HEK293 (cell line): ENCODE results near the gene PTTG2.

Source experiments
- CTCF ChIA-PET: fragments of 350-600 bp; formaldehyde crosslinking; extraction: SDS; loops from one replicate; lab custom pipeline; 2021; ENCODE audit warnings: antibody characterized with exemption; lab: Yijun Ruan, JAX
- POLR2A ChIA-PET: fragments of 300-600 bp; formaldehyde crosslinking; extraction: SDS; loops from one replicate; lab custom pipeline; 2020; ENCODE audit warnings: antibody characterized with exemption, inconsistent platforms; lab: Yijun Ruan, JAX
- H3K27ac ChIP-seq: fragments of 200-500 bp; sonication (Bioruptor generic); 2 replicates; pipeline ENCODE4 v1.5.1; 2014; ENCODE audit warnings: low read depth, low read length, control low read depth, inconsistent platforms; ENCODE audit errors: extremely low read depth
- H3K36me3 ChIP-seq, 2 experiments: fragments of 200-500 bp in 1 of 2; sonication (Bioruptor generic) in 1 of 2; 1 replicate in 1 of 2; 2 replicates in 1 of 2; pipeline ENCODE4 v1.5.1; 2014 to 2017; ENCODE audit warnings: inconsistent platforms in 2 of 2, low read length in 2 of 2; ENCODE audit not compliant: control insufficient read depth in 2 of 2, insufficient read depth in 1 of 2
- H3K4me1 ChIP-seq: fragments of 200-500 bp; sonication (Bioruptor generic); 2 replicates; pipeline ENCODE4 v1.5.1; 2014; ENCODE audit warnings: mild to moderate bottlenecking, low read length, inconsistent platforms; ENCODE audit not compliant: control insufficient read depth, insufficient read depth
- H3K4me3 ChIP-seq: 2 replicates; pipeline ENCODE4 v1.5.1; 2011; ENCODE audit warnings: low read depth, mild to moderate bottlenecking, control low read depth, low read length, moderate library complexity
- H3K9me3 ChIP-seq: fragments of 200-500 bp; sonication (Bioruptor generic); 2 replicates; pipeline ENCODE4 v1.5.1; 2014; ENCODE audit warnings: low read depth, low read length, inconsistent platforms; ENCODE audit not compliant: control insufficient read depth, insufficient read depth
- HOXA7 ChIP-seq: sonication (generic); formaldehyde crosslinking; IDR thresholded peaks from 2 replicates; pipeline ENCODE4 v1.8.1; 2022; ENCODE audit warnings: missing genetic modification reagents, borderline replicate concordance
- ZFHX2 ChIP-seq: fragments of 450-650 bp; formaldehyde crosslinking; conservative IDR thresholded peaks from 2 replicates; pipeline ENCODE4 v1.5.1; 2016; ENCODE audit warnings: missing biosample characterization, missing genetic modification characterization
- ZNF148 ChIP-seq: fragments of 450-650 bp; formaldehyde crosslinking; IDR thresholded peaks from 2 replicates; pipeline ENCODE4 v1.5.0; 2017; ENCODE audit warnings: missing biosample characterization, missing genetic modification characterization, borderline replicate concordance
- ZNF175 ChIP-seq: fragments of 450-650 bp; formaldehyde crosslinking; IDR thresholded peaks from 2 replicates; pipeline ENCODE4 v1.5.1; 2016; ENCODE audit warnings: missing biosample characterization, missing genetic modification characterization
- ZNF202 ChIP-seq: fragments of 450-650 bp; formaldehyde crosslinking; IDR thresholded peaks from 2 replicates; pipeline ENCODE4 v1.5.1; 2016; ENCODE audit warnings: missing biosample characterization, missing genetic modification characterization, borderline replicate concordance
- ZNF24 ChIP-seq: fragments of 450-650 bp; formaldehyde crosslinking; IDR thresholded peaks from 2 replicates; pipeline ENCODE4 v1.5.1; 2016; ENCODE audit warnings: missing biosample characterization, missing genetic modification characterization
- ZNF366 ChIP-seq: fragments of 450-650 bp; formaldehyde crosslinking; conservative IDR thresholded peaks from 2 replicates; pipeline ENCODE4 v1.5.1; 2016; ENCODE audit warnings: missing biosample characterization, missing genetic modification characterization
- ZNF830 ChIP-seq: fragments of 450-650 bp; IDR thresholded peaks from 2 replicates; pipeline ENCODE4 v1.5.0; 2018; ENCODE audit warnings: missing biosample characterization, missing genetic modification characterization, low read depth, mild to moderate bottlenecking, moderate library complexity
- ZNF837 ChIP-seq: fragments of 450-650 bp; formaldehyde crosslinking; IDR thresholded peaks from 2 replicates; pipeline ENCODE4 v1.5.1; 2016; ENCODE audit warnings: missing biosample characterization, missing genetic modification characterization
- ZXDB ChIP-seq: fragments of 450-650 bp; formaldehyde crosslinking; IDR thresholded peaks from 2 replicates; pipeline ENCODE4 v1.5.1; 2016; ENCODE audit warnings: missing biosample characterization, missing genetic modification characterization
- TF ChIP-seq, protein P1 (sequence below): fragments of 450-650 bp; formaldehyde crosslinking; IDR thresholded peaks from 2 replicates; pipeline ENCODE4 v1.5.1; 2016; ENCODE audit warnings: missing biosample characterization, missing genetic modification characterization
- TF ChIP-seq, protein P2 (sequence below): fragments of 450-650 bp; formaldehyde crosslinking; IDR thresholded peaks from 2 replicates; pipeline ENCODE4 v1.5.1; 2016; ENCODE audit warnings: missing biosample characterization, missing genetic modification characterization, borderline replicate concordance
- TF ChIP-seq, protein P3 (sequence below): fragments of 450-650 bp; formaldehyde crosslinking; conservative IDR thresholded peaks from 2 replicates; pipeline ENCODE4 v1.5.1; 2016; ENCODE audit warnings: low read depth, missing biosample characterization, missing genetic modification characterization
- TF ChIP-seq, protein P4 (sequence below): fragments of 450-650 bp; formaldehyde crosslinking; IDR thresholded peaks from 2 replicates; pipeline ENCODE4 v1.5.1; 2017; ENCODE audit warnings: missing biosample characterization, missing genetic modification characterization

The PTTG2 gene

DNA sequence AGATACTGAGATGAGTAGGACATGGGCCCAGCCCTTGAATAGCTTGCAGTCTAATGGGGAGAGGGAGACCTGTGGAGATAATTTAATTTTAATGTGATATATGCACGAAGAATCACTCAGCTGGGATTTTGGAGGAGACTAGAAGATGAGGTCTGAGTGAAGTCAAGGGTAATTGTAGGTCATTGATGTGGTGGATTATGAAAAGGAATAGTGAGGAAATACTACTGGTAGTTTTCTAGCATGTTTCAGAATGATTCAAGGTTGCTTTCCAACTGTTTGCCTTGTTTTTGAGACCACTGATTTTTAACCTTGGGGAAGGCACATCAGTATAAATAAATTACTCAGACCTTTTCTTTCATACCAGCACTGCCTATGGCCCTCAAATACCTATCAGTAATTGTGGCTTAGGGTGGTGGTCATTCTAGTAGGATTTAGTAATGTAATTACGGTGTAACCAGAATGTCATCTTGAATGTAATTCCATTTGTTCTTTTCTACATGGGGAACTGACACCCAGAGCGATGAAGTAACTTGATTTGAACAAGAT lies 25.6 kb downstream of the PTTG2 start:
- Histone ChIP-seq H3K9me3 (no peaks in the 10 kb centered on the region), H3K4me1 (peaks cover 3% of the 10 kb centered on the region; the same call in 1 of the 2 replicates)
- POLR2A ChIA-PET = no interaction called here
- TF ChIP-seq, protein P1, sequence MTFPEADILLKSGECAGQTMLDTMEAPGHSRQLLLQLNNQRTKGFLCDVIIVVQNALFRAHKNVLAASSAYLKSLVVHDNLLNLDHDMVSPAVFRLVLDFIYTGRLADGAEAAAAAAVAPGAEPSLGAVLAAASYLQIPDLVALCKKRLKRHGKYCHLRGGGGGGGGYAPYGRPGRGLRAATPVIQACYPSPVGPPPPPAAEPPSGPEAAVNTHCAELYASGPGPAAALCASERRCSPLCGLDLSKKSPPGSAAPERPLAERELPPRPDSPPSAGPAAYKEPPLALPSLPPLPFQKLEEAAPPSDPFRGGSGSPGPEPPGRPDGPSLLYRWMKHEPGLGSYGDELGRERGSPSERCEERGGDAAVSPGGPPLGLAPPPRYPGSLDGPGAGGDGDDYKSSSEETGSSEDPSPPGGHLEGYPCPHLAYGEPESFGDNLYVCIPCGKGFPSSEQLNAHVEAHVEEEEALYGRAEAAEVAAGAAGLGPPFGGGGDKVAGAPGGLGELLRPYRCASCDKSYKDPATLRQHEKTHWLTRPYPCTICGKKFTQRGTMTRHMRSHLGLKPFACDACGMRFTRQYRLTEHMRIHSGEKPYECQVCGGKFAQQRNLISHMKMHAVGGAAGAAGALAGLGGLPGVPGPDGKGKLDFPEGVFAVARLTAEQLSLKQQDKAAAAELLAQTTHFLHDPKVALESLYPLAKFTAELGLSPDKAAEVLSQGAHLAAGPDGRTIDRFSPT (tag by site-specific recombination) = no peak
- TF ChIP-seq ZNF366 (tag by site-specific recombination) (no peak), ZNF175 (tag by site-specific recombination) (no peak), ZNF148 (tag by site-specific recombination) (no peak), ZNF202 (no peak), ZNF24 (tag by site-specific recombination) (no peak), ZNF837 (no peak), ZNF830 (no peak), HOXA7 (CRISPR knock-in tag) (no peak), ZXDB (no peak), ZFHX2 (tag by site-specific recombination) (no peak)
- TF ChIP-seq, protein P2, sequence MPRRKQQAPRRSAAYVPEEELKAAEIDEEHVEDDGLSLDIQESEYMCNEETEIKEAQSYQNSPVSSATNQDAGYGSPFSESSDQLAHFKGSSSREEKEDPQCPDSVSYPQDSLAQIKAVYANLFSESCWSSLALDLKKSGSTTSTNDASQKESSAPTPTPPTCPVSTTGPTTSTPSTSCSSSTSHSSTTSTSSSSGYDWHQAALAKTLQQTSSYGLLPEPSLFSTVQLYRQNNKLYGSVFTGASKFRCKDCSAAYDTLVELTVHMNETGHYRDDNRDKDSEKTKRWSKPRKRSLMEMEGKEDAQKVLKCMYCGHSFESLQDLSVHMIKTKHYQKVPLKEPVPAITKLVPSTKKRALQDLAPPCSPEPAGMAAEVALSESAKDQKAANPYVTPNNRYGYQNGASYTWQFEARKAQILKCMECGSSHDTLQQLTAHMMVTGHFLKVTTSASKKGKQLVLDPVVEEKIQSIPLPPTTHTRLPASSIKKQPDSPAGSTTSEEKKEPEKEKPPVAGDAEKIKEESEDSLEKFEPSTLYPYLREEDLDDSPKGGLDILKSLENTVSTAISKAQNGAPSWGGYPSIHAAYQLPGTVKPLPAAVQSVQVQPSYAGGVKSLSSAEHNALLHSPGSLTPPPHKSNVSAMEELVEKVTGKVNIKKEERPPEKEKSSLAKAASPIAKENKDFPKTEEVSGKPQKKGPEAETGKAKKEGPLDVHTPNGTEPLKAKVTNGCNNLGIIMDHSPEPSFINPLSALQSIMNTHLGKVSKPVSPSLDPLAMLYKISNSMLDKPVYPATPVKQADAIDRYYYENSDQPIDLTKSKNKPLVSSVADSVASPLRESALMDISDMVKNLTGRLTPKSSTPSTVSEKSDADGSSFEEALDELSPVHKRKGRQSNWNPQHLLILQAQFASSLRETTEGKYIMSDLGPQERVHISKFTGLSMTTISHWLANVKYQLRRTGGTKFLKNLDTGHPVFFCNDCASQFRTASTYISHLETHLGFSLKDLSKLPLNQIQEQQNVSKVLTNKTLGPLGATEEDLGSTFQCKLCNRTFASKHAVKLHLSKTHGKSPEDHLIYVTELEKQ (tag by site-specific recombination) = no peak
- TF ChIP-seq, protein P3, sequence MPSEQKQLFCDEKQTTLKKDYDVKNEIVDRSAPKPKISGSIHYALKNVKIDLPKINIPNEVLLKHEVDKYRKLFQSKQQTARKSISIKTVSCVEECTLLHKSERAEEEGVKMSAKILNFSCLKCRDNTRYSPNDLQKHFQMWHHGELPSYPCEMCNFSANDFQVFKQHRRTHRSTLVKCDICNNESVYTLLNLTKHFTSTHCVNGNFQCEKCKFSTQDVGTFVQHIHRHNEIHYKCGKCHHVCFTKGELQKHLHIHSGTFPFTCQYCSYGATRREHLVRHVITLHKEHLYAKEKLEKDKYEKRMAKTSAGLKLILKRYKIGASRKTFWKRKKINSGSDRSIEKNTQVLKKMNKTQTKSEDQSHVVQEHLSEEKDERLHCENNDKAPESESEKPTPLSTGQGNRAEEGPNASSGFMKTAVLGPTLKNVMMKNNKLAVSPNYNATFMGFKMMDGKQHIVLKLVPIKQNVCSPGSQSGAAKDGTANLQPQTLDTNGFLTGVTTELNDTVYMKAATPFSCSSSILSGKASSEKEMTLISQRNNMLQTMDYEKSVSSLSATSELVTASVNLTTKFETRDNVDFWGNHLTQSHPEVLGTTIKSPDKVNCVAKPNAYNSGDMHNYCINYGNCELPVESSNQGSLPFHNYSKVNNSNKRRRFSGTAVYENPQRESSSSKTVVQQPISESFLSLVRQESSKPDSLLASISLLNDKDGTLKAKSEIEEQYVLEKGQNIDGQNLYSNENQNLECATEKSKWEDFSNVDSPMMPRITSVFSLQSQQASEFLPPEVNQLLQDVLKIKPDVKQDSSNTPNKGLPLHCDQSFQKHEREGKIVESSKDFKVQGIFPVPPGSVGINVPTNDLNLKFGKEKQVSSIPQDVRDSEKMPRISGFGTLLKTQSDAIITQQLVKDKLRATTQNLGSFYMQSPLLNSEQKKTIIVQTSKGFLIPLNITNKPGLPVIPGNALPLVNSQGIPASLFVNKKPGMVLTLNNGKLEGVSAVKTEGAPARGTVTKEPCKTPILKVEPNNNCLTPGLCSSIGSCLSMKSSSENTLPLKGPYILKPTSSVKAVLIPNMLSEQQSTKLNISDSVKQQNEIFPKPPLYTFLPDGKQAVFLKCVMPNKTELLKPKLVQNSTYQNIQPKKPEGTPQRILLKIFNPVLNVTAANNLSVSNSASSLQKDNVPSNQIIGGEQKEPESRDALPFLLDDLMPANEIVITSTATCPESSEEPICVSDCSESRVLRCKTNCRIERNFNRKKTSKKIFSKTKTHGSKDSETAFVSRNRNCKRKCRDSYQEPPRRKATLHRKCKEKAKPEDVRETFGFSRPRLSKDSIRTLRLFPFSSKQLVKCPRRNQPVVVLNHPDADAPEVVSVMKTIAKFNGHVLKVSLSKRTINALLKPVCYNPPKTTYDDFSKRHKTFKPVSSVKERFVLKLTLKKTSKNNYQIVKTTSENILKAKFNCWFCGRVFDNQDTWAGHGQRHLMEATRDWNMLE = no peak
- TF ChIP-seq, protein P4, sequence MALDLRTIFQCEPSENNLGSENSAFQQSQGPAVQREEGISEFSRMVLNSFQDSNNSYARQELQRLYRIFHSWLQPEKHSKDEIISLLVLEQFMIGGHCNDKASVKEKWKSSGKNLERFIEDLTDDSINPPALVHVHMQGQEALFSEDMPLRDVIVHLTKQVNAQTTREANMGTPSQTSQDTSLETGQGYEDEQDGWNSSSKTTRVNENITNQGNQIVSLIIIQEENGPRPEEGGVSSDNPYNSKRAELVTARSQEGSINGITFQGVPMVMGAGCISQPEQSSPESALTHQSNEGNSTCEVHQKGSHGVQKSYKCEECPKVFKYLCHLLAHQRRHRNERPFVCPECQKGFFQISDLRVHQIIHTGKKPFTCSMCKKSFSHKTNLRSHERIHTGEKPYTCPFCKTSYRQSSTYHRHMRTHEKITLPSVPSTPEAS = no peak
- TF ChIP-seq, all 188 proteins: peak for 0
- Histone ChIP-seq H3K36me3 (no peaks in the 10 kb centered on the region), H3K27ac (no peak overlapping the region), H3K4me3 (no peak overlapping the region)
- CTCF ChIA-PET = interaction anchor here (0.5 kb wide), 1 partner anchor 688 kb away, joined by 3 read pairs; no protein-coding TSS in a partner anchor
